ENCODE data around the gene C3. TPM values are rescaled to one million over a fixed set of nuclear protein-coding genes. Genes with fewer than 3 reads are reported as not detected.

Gene C3
- total RNA-seq, 6 donors from 2014 or later: 461 to 1,221 (median 854) TPM

DNA sequence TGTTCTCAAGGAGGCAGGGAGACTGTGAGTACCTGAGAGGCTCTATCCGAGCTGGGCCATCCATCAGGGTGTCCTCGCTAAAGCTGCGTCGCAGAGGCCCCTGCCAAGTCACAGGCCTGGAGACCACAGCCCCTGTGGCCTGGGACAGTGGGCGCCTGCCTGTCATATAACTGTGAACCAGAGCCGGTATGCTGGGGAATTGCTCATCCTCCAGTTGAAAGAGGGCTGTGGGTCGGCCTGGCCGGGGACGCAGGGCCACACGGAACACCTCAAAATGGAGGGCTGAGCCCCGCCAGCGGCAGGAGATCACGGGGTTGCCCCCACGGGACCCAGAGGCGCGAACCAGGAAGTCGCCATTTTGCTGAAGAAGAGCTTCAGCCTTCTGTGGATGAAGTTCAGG, 40.2 kb upstream of the C3 start:
- Histone ChIP-seq H3K27ac (no peak overlapping the region), H3K4me3 (no peak overlapping the region), H3K4me1 (peaks cover 0 to 3% (median 0%) of the 10 kb centered on the region in 4 donors), H3K27me3 (no peaks in the 10 kb centered on the region), H3K36me3 (peaks cover 0 to 9% (median 4%) of the 10 kb centered on the region in 4 donors), H3K9me3 (no peaks in the 10 kb centered on the region)
- ATAC-seq (ENCODE audit: low FRiP score in 2 of 2) (no peak), DNase-seq (peak in 1 of 2 donors; percentile 70)
- TF ChIP-seq EP300 (IDR thresholded peaks at IDR 0.05) (no peak), POLR2AphosphoS5 (IDR thresholded peaks at IDR 0.05) (no peak), POLR2A (IDR thresholded peaks at IDR 0.05) (no peak)
- TF ChIP-seq, protein P1, sequence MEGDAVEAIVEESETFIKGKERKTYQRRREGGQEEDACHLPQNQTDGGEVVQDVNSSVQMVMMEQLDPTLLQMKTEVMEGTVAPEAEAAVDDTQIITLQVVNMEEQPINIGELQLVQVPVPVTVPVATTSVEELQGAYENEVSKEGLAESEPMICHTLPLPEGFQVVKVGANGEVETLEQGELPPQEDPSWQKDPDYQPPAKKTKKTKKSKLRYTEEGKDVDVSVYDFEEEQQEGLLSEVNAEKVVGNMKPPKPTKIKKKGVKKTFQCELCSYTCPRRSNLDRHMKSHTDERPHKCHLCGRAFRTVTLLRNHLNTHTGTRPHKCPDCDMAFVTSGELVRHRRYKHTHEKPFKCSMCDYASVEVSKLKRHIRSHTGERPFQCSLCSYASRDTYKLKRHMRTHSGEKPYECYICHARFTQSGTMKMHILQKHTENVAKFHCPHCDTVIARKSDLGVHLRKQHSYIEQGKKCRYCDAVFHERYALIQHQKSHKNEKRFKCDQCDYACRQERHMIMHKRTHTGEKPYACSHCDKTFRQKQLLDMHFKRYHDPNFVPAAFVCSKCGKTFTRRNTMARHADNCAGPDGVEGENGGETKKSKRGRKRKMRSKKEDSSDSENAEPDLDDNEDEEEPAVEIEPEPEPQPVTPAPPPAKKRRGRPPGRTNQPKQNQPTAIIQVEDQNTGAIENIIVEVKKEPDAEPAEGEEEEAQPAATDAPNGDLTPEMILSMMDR (IDR thresholded peaks at IDR 0.05): no peak
- 88 to 92% methylated on average over 17 of the region's 17 CpGs for whole genome bisulfite sequencing, 2 donors

DNA sequence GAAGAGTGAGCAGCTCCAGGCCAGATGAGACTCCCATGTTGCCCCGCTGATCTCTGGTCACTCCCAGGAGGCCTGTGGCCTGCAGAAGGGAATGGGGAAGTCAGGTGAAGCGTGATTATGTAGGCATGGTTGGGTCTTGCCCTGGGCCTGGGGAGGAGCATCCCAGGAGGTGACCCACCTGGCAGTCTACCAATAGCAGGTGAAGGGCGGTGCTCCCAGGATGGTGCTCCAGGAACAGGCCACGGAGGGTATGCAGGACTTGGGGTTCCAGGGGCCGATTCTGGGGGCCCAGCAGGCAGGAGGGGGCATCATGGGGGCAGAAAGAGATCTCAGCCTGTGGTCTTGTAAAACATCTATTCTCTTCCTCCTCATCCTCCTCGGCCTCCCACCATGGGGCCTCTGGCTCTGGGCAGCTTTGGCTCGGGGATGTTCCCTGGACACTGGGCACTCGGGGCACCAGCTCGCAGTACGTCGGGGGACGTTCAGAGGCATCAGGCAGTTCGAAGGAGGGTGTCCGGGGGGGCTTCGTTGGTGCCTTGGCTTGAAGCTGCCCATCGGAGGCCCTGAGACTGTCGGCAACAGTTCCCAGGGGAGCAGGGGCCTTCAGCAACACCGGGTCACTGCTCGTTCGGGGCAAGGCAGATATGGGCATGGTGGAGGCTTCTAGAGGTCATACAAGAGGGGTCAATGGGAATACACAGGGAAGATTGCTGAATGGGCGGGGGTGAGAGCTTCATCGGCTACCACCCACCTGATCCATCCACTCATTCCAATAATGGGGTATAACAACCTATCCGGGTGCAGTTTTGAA, 34.4 kb upstream of the C3 start:
- 92 to 95% methylated on average over 20 to 21 of the region's 23 CpGs for WGBS, 2 donors
- H3K36me3 ChIP-seq: peaks cover 8 to 47% (median 43%) of the 10 kb centered on the region in 4 donors

DNA sequence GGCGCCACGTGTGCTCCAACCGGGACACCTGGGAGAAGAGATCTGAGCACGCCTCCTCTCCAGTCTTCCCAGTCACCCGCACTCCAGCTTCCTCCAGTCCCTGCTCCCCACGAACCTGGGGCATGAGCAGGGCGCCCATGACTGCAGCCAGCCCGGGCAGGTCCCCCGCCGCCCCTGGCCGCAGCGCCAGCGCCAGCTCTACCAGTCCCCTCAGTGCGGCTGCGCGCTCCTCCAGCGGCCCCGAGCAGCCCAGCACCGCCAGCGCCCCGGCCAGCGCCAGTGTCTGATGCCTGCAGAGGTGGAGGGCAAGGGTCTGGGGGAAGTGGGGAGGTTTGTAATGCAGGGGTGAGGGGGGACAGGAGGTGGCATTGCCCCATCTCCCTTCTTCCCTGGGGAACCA, 33.7 kb upstream of the C3 start:
- Histone ChIP-seq H3K9me3 (no peaks in the 10 kb centered on the region), H3K27me3 (no peaks in the 10 kb centered on the region), H3K27ac (peak overlapping the region in 1 of 4 donors; percentile 74), H3K4me1 (peaks cover 5 to 12% (median 10%) of the 10 kb centered on the region in 4 donors), H3K4me3 (no peak overlapping the region), H3K36me3 (peaks cover 10 to 55% (median 44%) of the 10 kb centered on the region in 4 donors)
- 93 to 99% methylated on average over 13 to 22 of the region's 22 CpGs for WGBS, 2 donors
- TF ChIP-seq EP300 (IDR thresholded peaks at IDR 0.05) (no peak), POLR2AphosphoS5 (IDR thresholded peaks at IDR 0.05) (no peak)
- TF ChIP-seq, protein P1 (IDR thresholded peaks at IDR 0.05): no peak
- ATAC-seq (ENCODE audit: low FRiP score in 2 of 2) (no peak), DNase-seq (peak in 1 of 2 donors; percentile 85)

More for the DNA sequence above, 34.4 kb upstream of the C3 start:
- H3K4me1 ChIP-seq: peaks cover 5 to 12% (median 10%) of the 10 kb centered on the region in 4 donors
- no peak overlapping the region for H3K27ac ChIP-seq
- H3K27me3 ChIP-seq: no peaks in the 10 kb centered on the region
- ATAC-seq (ENCODE audit: low FRiP score in 2 of 2) (no peak), DNase-seq (peak in 1 of 2 donors; percentile 66)
- no peak overlapping the region for H3K4me3 ChIP-seq
- TF ChIP-seq POLR2A (IDR thresholded peaks at IDR 0.05): no peak
- no peak for TF ChIP-seq EP300 (IDR thresholded peaks at IDR 0.05)
- TF ChIP-seq, protein P1 (IDR thresholded peaks at IDR 0.05): no peak
- TF ChIP-seq POLR2AphosphoS5 (IDR thresholded peaks at IDR 0.05): no peak
- no peaks in the 10 kb centered on the region for H3K9me3 ChIP-seq

DNA sequence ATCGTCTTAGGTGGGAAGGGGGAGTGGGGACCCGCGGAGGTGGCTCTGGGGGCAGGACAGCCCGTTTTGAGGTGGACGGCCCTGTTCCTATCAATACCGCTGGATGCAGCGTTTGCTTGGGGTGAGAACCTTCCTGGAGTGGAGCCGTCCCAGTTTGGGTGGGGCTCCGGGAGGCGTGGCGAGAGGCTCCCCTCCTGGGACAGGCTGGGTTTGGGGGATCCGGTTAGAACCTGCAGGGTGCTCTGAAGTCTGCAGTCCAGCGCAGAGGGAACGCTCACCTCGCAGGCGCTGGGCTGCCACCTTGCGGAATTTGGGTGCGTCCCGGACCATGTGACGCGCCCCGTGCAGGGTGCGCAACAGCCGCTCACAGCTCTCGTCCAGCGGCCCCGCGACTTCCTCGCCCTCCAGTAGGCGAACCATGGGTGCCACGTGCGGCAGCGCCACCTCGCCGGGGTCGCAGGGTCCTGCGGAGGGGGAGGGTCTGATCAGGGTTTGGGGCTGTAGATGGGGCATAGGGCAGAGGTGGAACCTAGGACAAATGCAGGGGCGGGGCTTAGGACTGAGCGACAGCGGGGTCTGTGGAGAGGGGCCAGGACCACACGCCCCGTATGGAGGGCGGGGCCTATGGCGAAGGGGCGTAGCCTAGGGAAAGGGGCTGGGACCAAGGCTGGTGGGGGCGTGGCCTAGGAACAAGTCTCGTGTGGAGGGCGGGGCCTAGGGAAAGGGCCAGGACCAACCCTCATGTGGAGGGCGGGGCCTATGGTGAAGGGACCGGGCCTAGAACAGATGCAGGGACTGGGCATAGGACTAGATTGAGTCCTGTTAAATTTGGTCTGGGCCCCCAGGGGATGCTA, 33.0 kb upstream of the C3 start:
- Histone ChIP-seq H3K27ac (peak overlapping the region; percentile 68 to 81 (median 74)), H3K27me3 (no peaks in the 10 kb centered on the region), H3K9me3 (no peaks in the 10 kb centered on the region), H3K36me3 (peaks cover 10 to 56% (median 49%) of the 10 kb centered on the region in 4 donors), H3K4me1 (peaks cover 9 to 12% (median 10%) of the 10 kb centered on the region in 4 donors), H3K4me3 (peak overlapping the region in 3 of 4 donors; percentile 36 to 47 (median 43))
- DNase-seq (peak; percentile 87 to 93), ATAC-seq (ENCODE audit: low FRiP score in 2 of 2) (peak; percentile 89)
- TF ChIP-seq EP300 (IDR thresholded peaks at IDR 0.05) (no peak), POLR2AphosphoS5 (IDR thresholded peaks at IDR 0.05) (peak in 1 of 2 donors; percentile 38), POLR2A (IDR thresholded peaks at IDR 0.05) (no peak)
- TF ChIP-seq, protein P1 (IDR thresholded peaks at IDR 0.05): peak; percentile 37 to 75 (median 57)
- 28% methylated on average over 15 to 50 of the region's 50 CpGs for WGBS, 2 donors

Data from upper lobe of left lung (tissue), 6 donors.